Glutamatergic neuron (in vitro differentiated cells): ENCODE results near the gene MYLK2. TPM values are rescaled to one million over a fixed set of nuclear protein-coding genes. Genes with fewer than 3 reads are reported as not detected.

Experiments
- DNase-seq: peaks from one replicate; pipeline ENCODE4 v3.0.0; 2022
- H3K27ac Mint-ChIP-seq: one replicate; pipeline ENCODE4 v1.8.0; 2020; ENCODE audit warnings: mild to moderate bottlenecking, mixed read lengths, inconsistent platforms; ENCODE audit not compliant: unreplicated experiment
- H3K27me3 Mint-ChIP-seq: one replicate; pipeline ENCODE4 v1.8.0; 2020; ENCODE audit warnings: mild to moderate bottlenecking, moderate library complexity, mixed read lengths, inconsistent platforms; ENCODE audit not compliant: unreplicated experiment
- H3K36me3 Mint-ChIP-seq: one replicate; pipeline ENCODE4 v1.8.0; 2020; ENCODE audit warnings: mild to moderate bottlenecking, mixed read lengths, inconsistent platforms; ENCODE audit not compliant: unreplicated experiment
- H3K4me1 Mint-ChIP-seq: one replicate; pipeline ENCODE4 v1.8.0; 2020; ENCODE audit warnings: mild to moderate bottlenecking, low read depth, mixed read lengths, inconsistent platforms; ENCODE audit not compliant: unreplicated experiment
- H3K4me3 Mint-ChIP-seq: one replicate; pipeline ENCODE4 v1.8.0; 2020; ENCODE audit warnings: mild to moderate bottlenecking, mixed read lengths, inconsistent platforms; ENCODE audit not compliant: unreplicated experiment
- H3K9me3 Mint-ChIP-seq: one replicate; pipeline ENCODE4 v1.8.0; 2020; ENCODE audit warnings: mild to moderate bottlenecking, moderate library complexity, mixed read lengths, inconsistent platforms; ENCODE audit not compliant: unreplicated experiment
- CTCF ChIP-seq: fragments of 200-600 bp; sonication (generic); IDR thresholded peaks from one replicate; pipeline ENCODE4 v1.5.0; 2021; ENCODE audit not compliant: partially characterized antibody, unreplicated experiment
- total RNA-seq: library from RNA; stranded (reverse); fragmentation: NEBNext Ultra II Directional; extraction: Animal tissue kit (Norgen Biotek cat#: 25700); gene quantifications from one replicate; pipeline ENCODE4 v1.2.1, GENCODE V29; 2021; ENCODE audit not compliant: unreplicated experiment

MYLK2 gene
- total RNA-seq, 1 donor from 2014 or later = 0.69 TPM

- Mint-ChIP-seq H3K9me3 (no peaks in the 10 kb centered on the region), H3K27ac (no peak overlapping the region), H3K4me3 (no peak overlapping the region), H3K4me1 (no peaks in the 10 kb centered on the region), H3K36me3 (peaks cover 3% of the 10 kb centered on the region), H3K27me3 (no peaks in the 10 kb centered on the region)
- no peak for TF ChIP-seq CTCF
- no peak for DNase-seq
Observed at GRCh38 chr20:31797364-31797763, 21.8 kb upstream of the MYLK2 start.

GRCh38 chr20:31801508-31801907 lies 17.6 kb upstream of the MYLK2 start:
- Mint-ChIP-seq H3K4me1 (no peaks in the 10 kb centered on the region), H3K27ac (no peak overlapping the region), H3K9me3 (no peaks in the 10 kb centered on the region), H3K36me3 (no peaks in the 10 kb centered on the region), H3K4me3 (no peak overlapping the region), H3K27me3 (no peaks in the 10 kb centered on the region)
- TF ChIP-seq CTCF = no peak
- DNase-seq = no peak

GRCh38 chr20:31803552-31804291 lies 15.4 kb upstream of the MYLK2 start:
- no peaks in the 10 kb centered on the region for H3K27me3 Mint-ChIP-seq
- TF ChIP-seq CTCF = no peak
- H3K27ac Mint-ChIP-seq = no peak overlapping the region
- DNase-seq = no peak
- no peaks in the 10 kb centered on the region for H3K9me3 Mint-ChIP-seq
- no peak overlapping the region for H3K4me3 Mint-ChIP-seq
- no peaks in the 10 kb centered on the region for H3K36me3 Mint-ChIP-seq
- H3K4me1 Mint-ChIP-seq = no peaks in the 10 kb centered on the region

GRCh38 chr20:31806564-31807355 lies 12.4 kb upstream of the MYLK2 start:
- TF ChIP-seq CTCF = no peak
- no peak overlapping the region for H3K27ac Mint-ChIP-seq
- H3K27me3 Mint-ChIP-seq = no peaks in the 10 kb centered on the region
- H3K36me3 Mint-ChIP-seq = no peaks in the 10 kb centered on the region
- H3K4me3 Mint-ChIP-seq = no peak overlapping the region
- DNase-seq = no peak
- no peaks in the 10 kb centered on the region for H3K9me3 Mint-ChIP-seq
- H3K4me1 Mint-ChIP-seq = no peaks in the 10 kb centered on the region

- H3K27ac Mint-ChIP-seq = no peak overlapping the region
- no peak for DNase-seq
- H3K9me3 Mint-ChIP-seq = peaks cover 2% of the 10 kb centered on the region
- H3K27me3 Mint-ChIP-seq = no peaks in the 10 kb centered on the region
- H3K36me3 Mint-ChIP-seq = no peaks in the 10 kb centered on the region
- TF ChIP-seq CTCF = no peak
- peaks cover 10% of the 10 kb centered on the region for H3K4me1 Mint-ChIP-seq
- H3K4me3 Mint-ChIP-seq = no peak overlapping the region
Observed at GRCh38 chr20:31808481-31808880, 10.7 kb upstream of the MYLK2 start.
